ENCODE data around the gene NDUFAF8.

GRCh38 chr17:81288715-81289114 is 49.6 kb downstream of the NDUFAF8 start:
- TF ChIP-seq CTCF (IDR thresholded peaks at IDR 0.05) (no peak), POLR2A (IDR thresholded peaks at IDR 0.05) (no peak), POLR2AphosphoS5 (IDR thresholded peaks at IDR 0.05) (no peak)
